Spleen (tissue), 7 donors: ENCODE measurements around the gene SMG6.

Source experiments
- POLR2A ChIP-seq, 3 donors: fragments of 450-650 bp; IDR thresholded peaks; one replicate each; pipeline ENCODE4 v1.5.1; 2017; ENCODE audit warnings: antibody characterized with exemption in 3 of 3, mild to moderate bottlenecking in 1 of 3
- POLR2AphosphoS5 ChIP-seq, 3 donors: sonication (generic); formaldehyde crosslinking; IDR thresholded peaks; one replicate each; pipeline ENCODE4 v1.5.1; 2017; ENCODE audit warnings: antibody characterized with exemption in 3 of 3
- TF ChIP-seq, protein P1 (sequence below), 11 experiments: fragments of 200-600 bp in 7 of 11; fragments of 450-650 bp in 4 of 11; sonication (generic) in 4 of 11; IDR thresholded peaks in 8 of 11; conservative IDR thresholded peaks in 3 of 11; 1 replicate in 7 of 11; 2 replicates in 4 of 11; pipeline versions ENCODE4 v1.4.0 to v1.8.0; 2016 to 2021; ENCODE audit warnings: antibody characterized with exemption in 11 of 11, inconsistent platforms in 4 of 11, mild to moderate bottlenecking in 1 of 11
- donor health status: DM: no; HTN: no; CAD: no; lungs with moderate emphysema.
- donor health status: DM: no; HTN: no; CAD: no.
- donor health status: DM: no; HTN: no; CAD: no.

- TF ChIP-seq, protein P1, sequence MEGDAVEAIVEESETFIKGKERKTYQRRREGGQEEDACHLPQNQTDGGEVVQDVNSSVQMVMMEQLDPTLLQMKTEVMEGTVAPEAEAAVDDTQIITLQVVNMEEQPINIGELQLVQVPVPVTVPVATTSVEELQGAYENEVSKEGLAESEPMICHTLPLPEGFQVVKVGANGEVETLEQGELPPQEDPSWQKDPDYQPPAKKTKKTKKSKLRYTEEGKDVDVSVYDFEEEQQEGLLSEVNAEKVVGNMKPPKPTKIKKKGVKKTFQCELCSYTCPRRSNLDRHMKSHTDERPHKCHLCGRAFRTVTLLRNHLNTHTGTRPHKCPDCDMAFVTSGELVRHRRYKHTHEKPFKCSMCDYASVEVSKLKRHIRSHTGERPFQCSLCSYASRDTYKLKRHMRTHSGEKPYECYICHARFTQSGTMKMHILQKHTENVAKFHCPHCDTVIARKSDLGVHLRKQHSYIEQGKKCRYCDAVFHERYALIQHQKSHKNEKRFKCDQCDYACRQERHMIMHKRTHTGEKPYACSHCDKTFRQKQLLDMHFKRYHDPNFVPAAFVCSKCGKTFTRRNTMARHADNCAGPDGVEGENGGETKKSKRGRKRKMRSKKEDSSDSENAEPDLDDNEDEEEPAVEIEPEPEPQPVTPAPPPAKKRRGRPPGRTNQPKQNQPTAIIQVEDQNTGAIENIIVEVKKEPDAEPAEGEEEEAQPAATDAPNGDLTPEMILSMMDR (IDR thresholded peaks at IDR 0.05 in 8 of 11, conservative IDR thresholded peaks at IDR 0.05 in 3 of 11): no peak
- no peak for TF ChIP-seq POLR2A (IDR thresholded peaks at IDR 0.05)
- TF ChIP-seq POLR2AphosphoS5 (IDR thresholded peaks at IDR 0.05): no peak
Observed at GRCh38 chr17:2222301-2222700, 81.3 kb downstream of the SMG6 start.
